Measurements from ENCODE around the gene UNC45A. TPM values are rescaled to one million over a fixed set of nuclear protein-coding genes. Genes with fewer than 3 reads are reported as not detected.

Gene UNC45A
- total and polyA plus RNA-seq, 2 donors (not counting 1 experiment from before 2014, with no cell fraction given) = 56.3 to 79.0 TPM

DNA sequence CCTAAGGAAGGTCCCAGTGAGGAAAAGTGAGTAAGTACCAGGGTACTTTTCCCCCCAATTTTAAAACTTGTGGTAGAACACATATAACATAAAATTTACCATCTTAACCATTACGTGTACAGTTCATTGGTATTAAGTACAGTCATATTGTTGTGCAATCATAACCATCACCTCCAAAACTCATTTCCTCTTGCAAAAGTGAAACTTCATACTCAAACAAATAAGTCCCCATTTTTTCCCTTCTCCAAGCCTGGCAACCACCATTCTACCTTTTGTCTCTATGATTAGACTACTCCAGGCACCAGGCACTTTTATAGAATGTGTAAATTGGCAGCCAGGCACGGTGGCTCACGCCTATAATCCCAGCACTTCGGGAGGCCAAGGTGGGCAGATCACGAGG, 47.0 kb downstream of the UNC45A start:
- Mint-ChIP-seq H3K4me3 (peak overlapping the region; percentile 68), H3K9me3 (ENCODE audit: insufficient read depth) (no peaks in the 10 kb centered on the region), H3K27ac (peak overlapping the region; percentile 86), H3K4me1 (peaks cover 26% of the 10 kb centered on the region), H3K27me3 (no peaks in the 10 kb centered on the region)
- DNase-seq (no peak), ATAC-seq (ENCODE audit: low read depth) (peak; percentile 15)
- ChIA-PET POLR2A (no interaction called here), CTCF (interaction anchor here (1.3 to 7.1 kb wide), 3 partner anchors 25 to 51 kb away, joined by 5 to 46 read pairs (median 9); partner anchors contain the start of gene VPS33B)
- H3K4me2 ChIP-seq (replicated peaks; ENCODE audit: low read depth, low read length, poor library complexity, severe bottlenecking) = peak overlapping the region; percentile 63
- intact Hi-C loops (cut with micrococcal nuclease) = no loop called here
- H3K36me3 ChIP-seq (replicated peaks in 1 of 2; ENCODE audit: control extremely low read depth in 1 of 2, control insufficient read depth in 1 of 2, extremely low read depth in 1 of 2, insufficient read depth in 2 of 2, low read length in 1 of 2) = peaks cover 0 to 2% of the 10 kb centered on the region in 2 experiments
- no peaks in the 10 kb centered on the region for H3K9me3 ChIP-seq (ENCODE audit: control extremely low read depth in 1 of 3, control insufficient read depth in 2 of 3, insufficient read depth in 1 of 3, low read length in 2 of 3)
- H3K27me3 ChIP-seq (replicated peaks in 1 of 4; ENCODE audit: control extremely low read depth in 1 of 4, control insufficient read depth in 3 of 4, insufficient read depth in 4 of 4, low read length in 3 of 4) = no peaks in the 10 kb centered on the region
- peak overlapping the region; percentile 32 for H3K9ac ChIP-seq (ENCODE audit: low read length)
- peaks cover 5% of the 10 kb centered on the region for H3K79me2 ChIP-seq (ENCODE audit: control insufficient read depth, insufficient read depth, low read length)
- peak overlapping the region in 2 of 5 experiments; percentile 25 to 35 for H3K4me3 ChIP-seq (ENCODE audit: control extremely low read depth in 1 of 5, extremely low read depth in 1 of 5, insufficient read depth in 1 of 5, low read depth in 2 of 5, low read length in 4 of 5)
- peak overlapping the region; percentile 0 to 27 for H3K27ac ChIP-seq (ENCODE audit: low read length in 2 of 2)
- TF ChIP-seq, protein P1, sequence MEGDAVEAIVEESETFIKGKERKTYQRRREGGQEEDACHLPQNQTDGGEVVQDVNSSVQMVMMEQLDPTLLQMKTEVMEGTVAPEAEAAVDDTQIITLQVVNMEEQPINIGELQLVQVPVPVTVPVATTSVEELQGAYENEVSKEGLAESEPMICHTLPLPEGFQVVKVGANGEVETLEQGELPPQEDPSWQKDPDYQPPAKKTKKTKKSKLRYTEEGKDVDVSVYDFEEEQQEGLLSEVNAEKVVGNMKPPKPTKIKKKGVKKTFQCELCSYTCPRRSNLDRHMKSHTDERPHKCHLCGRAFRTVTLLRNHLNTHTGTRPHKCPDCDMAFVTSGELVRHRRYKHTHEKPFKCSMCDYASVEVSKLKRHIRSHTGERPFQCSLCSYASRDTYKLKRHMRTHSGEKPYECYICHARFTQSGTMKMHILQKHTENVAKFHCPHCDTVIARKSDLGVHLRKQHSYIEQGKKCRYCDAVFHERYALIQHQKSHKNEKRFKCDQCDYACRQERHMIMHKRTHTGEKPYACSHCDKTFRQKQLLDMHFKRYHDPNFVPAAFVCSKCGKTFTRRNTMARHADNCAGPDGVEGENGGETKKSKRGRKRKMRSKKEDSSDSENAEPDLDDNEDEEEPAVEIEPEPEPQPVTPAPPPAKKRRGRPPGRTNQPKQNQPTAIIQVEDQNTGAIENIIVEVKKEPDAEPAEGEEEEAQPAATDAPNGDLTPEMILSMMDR (IDR thresholded peaks at IDR 0.05) = no peak
- no peaks in the 10 kb centered on the region for H4K20me1 ChIP-seq (ENCODE audit: control insufficient read depth, insufficient read depth, low read length, poor library complexity, severe bottlenecking)
- H3K4me1 ChIP-seq (ENCODE audit: control insufficient read depth in 2 of 2, insufficient read depth in 2 of 2, low read length in 2 of 2) = peaks cover 15 to 24% of the 10 kb centered on the region in 2 donors
- 100% methylated on average over 4 of the region's 5 CpGs for WGBS (ENCODE audit: insufficient coverage)
- peak overlapping the region; percentile 57 for H2AFZ ChIP-seq (ENCODE audit: insufficient read depth, low read depth, low read length, poor library complexity, severe bottlenecking)

DNA sequence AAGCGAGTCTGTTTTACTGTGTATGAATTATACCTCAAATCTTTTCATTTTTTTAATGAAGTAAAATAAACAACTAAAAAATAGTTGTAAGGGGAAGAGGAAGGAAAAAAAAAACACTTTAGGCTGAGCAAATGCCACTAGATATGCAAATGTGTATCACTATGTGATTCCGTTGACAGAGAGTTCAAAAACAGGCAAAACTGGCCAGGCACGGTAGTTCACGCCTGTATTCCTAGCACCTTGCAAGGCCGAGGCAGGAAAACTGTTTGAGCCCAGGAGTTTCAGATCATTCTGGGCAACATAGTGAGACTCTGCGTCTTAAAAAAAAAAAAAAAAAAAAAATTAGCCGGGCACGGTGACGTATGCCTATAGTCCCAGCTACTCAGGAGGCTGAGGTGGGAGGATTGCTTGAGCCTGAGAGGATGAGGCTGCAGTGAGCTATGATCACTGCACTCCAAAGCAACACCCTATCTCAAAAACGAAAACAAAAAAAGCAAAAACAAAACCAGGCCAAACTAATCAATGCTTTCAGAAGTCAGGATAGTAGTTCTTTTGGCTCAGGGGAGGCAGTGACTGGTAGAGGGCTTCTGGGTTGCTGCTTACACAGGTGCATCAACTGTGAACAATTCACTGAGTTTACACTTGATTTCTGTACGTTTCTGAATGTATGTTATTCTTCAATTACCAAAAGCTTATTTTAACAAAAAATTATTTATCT, 51.9 kb downstream of the UNC45A start:
- Histone ChIP-seq H3K4me2 (replicated peaks; ENCODE audit: low read depth, low read length, poor library complexity, severe bottlenecking) (peak overlapping the region; percentile 28), H3K27me3 (replicated peaks in 1 of 4; ENCODE audit: control extremely low read depth in 1 of 4, control insufficient read depth in 3 of 4, insufficient read depth in 4 of 4, low read length in 3 of 4) (no peaks in the 10 kb centered on the region)
- peak; percentile 21 for DNase-seq

More for the DNA sequence above, 51.9 kb downstream of the UNC45A start:
- TF ChIP-seq, protein P1 (IDR thresholded peaks at IDR 0.05) = no peak
- no peak for TF ChIP-seq EZH2 (IDR thresholded peaks at IDR 0.05; ENCODE audit: borderline replicate concordance, insufficient read depth, low read depth, low read length, poor library complexity, severe bottlenecking)
- peak overlapping the region; percentile 50 for H2AFZ ChIP-seq (ENCODE audit: insufficient read depth, low read depth, low read length, poor library complexity, severe bottlenecking)
- no peak overlapping the region for H3K4me3 ChIP-seq (ENCODE audit: control extremely low read depth in 1 of 5, extremely low read depth in 1 of 5, insufficient read depth in 1 of 5, low read depth in 2 of 5, low read length in 4 of 5)
- peak; percentile 17 for ATAC-seq (ENCODE audit: low read depth)
- H3K27ac ChIP-seq (ENCODE audit: low read length in 2 of 2) = peak overlapping the region in 1 of 2 donors; percentile 23
- no peaks in the 10 kb centered on the region for H3K36me3 ChIP-seq (replicated peaks in 1 of 2; ENCODE audit: control extremely low read depth in 1 of 2, control insufficient read depth in 1 of 2, extremely low read depth in 1 of 2, insufficient read depth in 2 of 2, low read length in 1 of 2)
- no peak overlapping the region for H3K9ac ChIP-seq (ENCODE audit: low read length)
- Mint-ChIP-seq H3K27me3 (no peaks in the 10 kb centered on the region), H3K4me3 (peak overlapping the region; percentile 41), H3K4me1 (peaks cover 33% of the 10 kb centered on the region), H3K9me3 (ENCODE audit: insufficient read depth) (no peaks in the 10 kb centered on the region), H3K27ac (peak overlapping the region; percentile 69)
- WGBS (ENCODE audit: insufficient coverage) = 45% methylated on average over 3 of the region's 11 CpGs
- intact Hi-C loops (cut with micrococcal nuclease) = loop anchor here (2.0 kb wide), 1 partner anchor 32 kb away; the partner anchor contains the start of gene RCCD1
- H3K79me2 ChIP-seq (ENCODE audit: control insufficient read depth, insufficient read depth, low read length) = peaks cover 43% of the 10 kb centered on the region
- H4K20me1 ChIP-seq (ENCODE audit: control insufficient read depth, insufficient read depth, low read length, poor library complexity, severe bottlenecking) = no peaks in the 10 kb centered on the region
- ChIA-PET CTCF (interaction anchor here (0.6 to 1.7 kb wide), 3 partner anchors 27 to 338 kb away, joined by 3 to 7 read pairs (median 3); no protein-coding TSS in a partner anchor), POLR2A (no interaction called here)
- peaks cover 12 to 36% of the 10 kb centered on the region in 2 donors for H3K4me1 ChIP-seq (ENCODE audit: control insufficient read depth in 2 of 2, insufficient read depth in 2 of 2, low read length in 2 of 2)
- H3K9me3 ChIP-seq (ENCODE audit: control extremely low read depth in 1 of 3, control insufficient read depth in 2 of 3, insufficient read depth in 1 of 3, low read length in 2 of 3) = no peaks in the 10 kb centered on the region
